ENCODE measurements around the gene SCAF1. TPM values are rescaled to one million over a fixed set of nuclear protein-coding genes. Genes with fewer than 3 reads are reported as not detected.

The SCAF1 gene
- polyA plus RNA-seq, 3 donors, result 0.39 to 7.5 (median 0.68) TPM

DNA sequence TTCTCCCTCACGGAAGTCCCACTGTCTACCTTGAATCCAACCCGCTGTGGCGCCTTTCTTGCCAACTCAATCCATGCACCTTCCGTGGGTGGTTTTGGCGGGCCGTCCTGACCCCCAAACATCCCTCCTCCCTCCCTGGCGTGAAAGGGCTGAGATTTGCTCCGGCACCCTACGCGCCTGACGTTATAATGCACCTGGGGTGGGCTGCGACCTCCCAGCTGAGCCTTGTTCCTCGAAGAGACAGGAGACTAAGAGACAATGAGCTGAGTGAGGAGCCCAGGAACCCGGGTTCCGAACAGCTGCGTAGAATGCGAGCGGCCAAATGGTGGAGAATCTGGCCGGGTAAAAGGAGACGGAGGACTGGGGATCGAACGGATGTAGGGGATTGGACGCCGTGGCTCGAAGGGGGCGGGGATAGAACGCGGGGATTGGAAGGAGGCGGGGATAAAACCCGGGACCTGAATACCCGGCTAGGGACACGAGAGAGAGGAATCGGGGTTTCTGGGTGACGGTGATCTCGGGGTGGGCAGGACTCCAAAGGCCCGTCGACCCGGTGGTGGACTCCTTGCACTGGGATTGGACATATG, 48.7 kb downstream of the SCAF1 start, which contains the start of gene CPT1C:
Gene CPT1C (plus strand): TSS at position 461 of the 587 bp plus-strand sequence. CDS start 1,137 bp downstream, outside the sequence.
- Histone ChIP-seq H3K79me2 (ENCODE audit: insufficient read depth, low read length) (no peaks in the 10 kb centered on the region), H3K4me1 (ENCODE audit: control insufficient read depth in 1 of 2, insufficient read depth in 2 of 2, low read length in 2 of 2) (peaks cover 29 to 34% of the 10 kb centered on the region in 2 donors), H3K27ac (ENCODE audit: low read depth in 1 of 2, low read length in 2 of 2) (no peak within 1 kb of the TSS), H3K27me3 (ENCODE audit: control insufficient read depth in 2 of 2, insufficient read depth in 2 of 2, low read length in 2 of 2) (peaks cover 17 to 42% of the 10 kb centered on the region in 2 donors), H3K9me3 (replicated peaks in 1 of 2; ENCODE audit: control insufficient read depth in 1 of 2, insufficient read depth in 1 of 2, low read length in 2 of 2) (peaks cover 0 to 11% of the 10 kb centered on the region in 2 donors), H4K20me1 (ENCODE audit: insufficient read depth, low read length) (peaks cover 5% of the 10 kb centered on the region), H3K9ac (ENCODE audit: insufficient read depth, low read length, poor library complexity, severe bottlenecking) (peak within 1 kb of the TSS; percentile 21), H3K4me2 (replicated peaks; ENCODE audit: extremely low read depth, low read length, poor library complexity, severe bottlenecking) (peak within 1 kb of the TSS; percentile 67), H2AFZ (ENCODE audit: insufficient read depth, low read depth, low read length, poor library complexity, severe bottlenecking) (peak within 1 kb of the TSS; percentile 65), H3K4me3 (replicated peaks in 1 of 3; ENCODE audit: low read depth in 2 of 3, low read length in 3 of 3) (peak within 1 kb of the TSS in 2 of 3 experiments; percentile 3 to 63), H3K36me3 (replicated peaks in 1 of 2; ENCODE audit: control insufficient read depth in 1 of 2, insufficient read depth in 2 of 2, low read length in 2 of 2) (peaks cover 7% of the 10 kb centered on the region in 2 donors)
- peak within 1 kb of the TSS in 2 of 7 donors; percentile 41 to 51 for H3K27ac Mint-ChIP-seq
- 4% methylated on average over 34 of the region's 38 CpGs for WGBS (ENCODE audit: insufficient coverage)
- peaks cover 35% of the 10 kb centered on the region in 2 donors for H3K36me3 Mint-ChIP-seq
- intact Hi-C loops (cut with micrococcal nuclease), result no loop called here
- H3K4me3 Mint-ChIP-seq, result peak within 1 kb of the TSS; percentile 72 to 93
- peaks cover 52 to 53% (median 53%) of the 10 kb centered on the region in 3 donors for H3K27me3 Mint-ChIP-seq (ENCODE audit: low read depth in 3 of 3)
- peaks cover 37% of the 10 kb centered on the region for H3K4me1 Mint-ChIP-seq
- no peak for TF ChIP-seq CTCF (IDR thresholded peaks at IDR 0.05)
- peaks cover 0 to 19% (median 8%) of the 10 kb centered on the region in 7 donors for H3K9me3 Mint-ChIP-seq
- no peak for DNase-seq

GRCh38 chr19:49691243-49692146, 49.5 kb downstream of the SCAF1 start:
- peak overlapping the region in 1 of 3 experiments; percentile 63 for H3K4me3 ChIP-seq (replicated peaks in 1 of 3; ENCODE audit: low read depth in 2 of 3, low read length in 3 of 3)

More at GRCh38 chr19:49691243-49692146, 49.5 kb downstream of the SCAF1 start:
- Histone ChIP-seq H2AFZ (ENCODE audit: insufficient read depth, low read depth, low read length, poor library complexity, severe bottlenecking) (peak overlapping the region; percentile 65), H3K36me3 (replicated peaks in 1 of 2; ENCODE audit: control insufficient read depth in 1 of 2, insufficient read depth in 2 of 2, low read length in 2 of 2) (no peaks in the 10 kb centered on the region), H3K9me3 (replicated peaks in 1 of 2; ENCODE audit: control insufficient read depth in 1 of 2, insufficient read depth in 1 of 2, low read length in 2 of 2) (peaks cover 0 to 11% of the 10 kb centered on the region in 2 donors), H3K4me2 (replicated peaks; ENCODE audit: extremely low read depth, low read length, poor library complexity, severe bottlenecking) (peak overlapping the region; percentile 67), H3K27me3 (ENCODE audit: control insufficient read depth in 2 of 2, insufficient read depth in 2 of 2, low read length in 2 of 2) (peaks cover 17 to 42% of the 10 kb centered on the region in 2 donors), H3K9ac (ENCODE audit: insufficient read depth, low read length, poor library complexity, severe bottlenecking) (peak overlapping the region; percentile 21), H4K20me1 (ENCODE audit: insufficient read depth, low read length) (peaks cover 5% of the 10 kb centered on the region), H3K27ac (ENCODE audit: low read depth in 1 of 2, low read length in 2 of 2) (no peak overlapping the region), H3K4me1 (ENCODE audit: control insufficient read depth in 1 of 2, insufficient read depth in 2 of 2, low read length in 2 of 2) (peaks cover 29 to 34% of the 10 kb centered on the region in 2 donors), H3K79me2 (ENCODE audit: insufficient read depth, low read length) (no peaks in the 10 kb centered on the region)
- WGBS (ENCODE audit: insufficient coverage), result 24% methylated on average over 20 of the region's 39 CpGs
- no peak for TF ChIP-seq CTCF (IDR thresholded peaks at IDR 0.05)
- no peak overlapping the region for H3K27ac Mint-ChIP-seq
- peaks cover 37% of the 10 kb centered on the region for H3K4me1 Mint-ChIP-seq
- intact Hi-C loops (cut with micrococcal nuclease), result no loop called here
- H3K4me3 Mint-ChIP-seq, result peak overlapping the region; percentile 72 to 93
- peaks cover 52 to 53% (median 53%) of the 10 kb centered on the region in 3 donors for H3K27me3 Mint-ChIP-seq (ENCODE audit: low read depth in 3 of 3)
- peaks cover 29 to 30% of the 10 kb centered on the region in 2 donors for H3K36me3 Mint-ChIP-seq
- no peak for DNase-seq
- peaks cover 0 to 19% (median 8%) of the 10 kb centered on the region in 7 donors for H3K9me3 Mint-ChIP-seq

All from CD14-positive monocyte (primary cell).